ENCODE measurements around the gene SACS. TPM values are rescaled to one million over a fixed set of nuclear protein-coding genes. Genes with fewer than 3 reads are reported as not detected.

SACS gene
- polyA plus RNA-seq, 3 donors: 1.7 to 2.7 (median 2.2) TPM

GRCh38 chr13:23456437-23457210 lies 23.1 kb upstream of the SACS start:
- Histone ChIP-seq H3K9me3 (replicated peaks in 1 of 2; ENCODE audit: control insufficient read depth in 1 of 2, insufficient read depth in 1 of 2, low read length in 2 of 2) (no peaks in the 10 kb centered on the region), H3K27me3 (ENCODE audit: control insufficient read depth in 2 of 2, insufficient read depth in 2 of 2, low read length in 2 of 2) (no peaks in the 10 kb centered on the region), H3K4me1 (ENCODE audit: control insufficient read depth in 1 of 2, insufficient read depth in 2 of 2, low read length in 2 of 2) (peaks cover 25 to 26% of the 10 kb centered on the region in 2 donors), H3K27ac (ENCODE audit: low read depth in 1 of 2, low read length in 2 of 2) (no peak overlapping the region), H2AFZ (ENCODE audit: insufficient read depth, low read depth, low read length, poor library complexity, severe bottlenecking) (no peak overlapping the region), H3K9ac (ENCODE audit: insufficient read depth, low read length, poor library complexity, severe bottlenecking) (no peak overlapping the region), H3K36me3 (replicated peaks in 1 of 2; ENCODE audit: control insufficient read depth in 1 of 2, insufficient read depth in 2 of 2, low read length in 2 of 2) (no peaks in the 10 kb centered on the region), H3K79me2 (ENCODE audit: insufficient read depth, low read length) (no peaks in the 10 kb centered on the region), H3K4me3 (replicated peaks in 1 of 3; ENCODE audit: low read depth in 2 of 3, low read length in 3 of 3) (no peak overlapping the region), H3K4me2 (replicated peaks; ENCODE audit: extremely low read depth, low read length, poor library complexity, severe bottlenecking) (no peak overlapping the region), H4K20me1 (ENCODE audit: insufficient read depth, low read length) (no peaks in the 10 kb centered on the region)
- WGBS (ENCODE audit: insufficient coverage): 97% methylated on average over 9 of the region's 9 CpGs
- no peak overlapping the region for H3K4me3 Mint-ChIP-seq
- TF ChIP-seq CTCF (IDR thresholded peaks at IDR 0.05): no peak
- intact Hi-C loops (cut with micrococcal nuclease): no loop called here
- H3K4me1 Mint-ChIP-seq: peaks cover 26% of the 10 kb centered on the region
- peak overlapping the region in 1 of 7 donors; percentile 36 for H3K27ac Mint-ChIP-seq
- peaks cover 0 to 5% (median 0%) of the 10 kb centered on the region in 7 donors for H3K9me3 Mint-ChIP-seq
- DNase-seq: no peak
- H3K36me3 Mint-ChIP-seq: no peaks in the 10 kb centered on the region
- H3K27me3 Mint-ChIP-seq (ENCODE audit: low read depth in 3 of 3): peaks cover 0 to under 1% (median 0%) of the 10 kb centered on the region in 3 donors

- intact Hi-C loops (cut with micrococcal nuclease): no loop called here
- TF ChIP-seq CTCF (IDR thresholded peaks at IDR 0.05): no peak
- Mint-ChIP-seq H3K36me3 (no peaks in the 10 kb centered on the region), H3K9me3 (peaks cover 0 to 2% (median 0%) of the 10 kb centered on the region in 7 donors), H3K4me1 (peaks cover 16% of the 10 kb centered on the region), H3K4me3 (no peak overlapping the region), H3K27ac (no peak overlapping the region), H3K27me3 (ENCODE audit: low read depth in 3 of 3) (peaks cover 0 to 2% (median 0%) of the 10 kb centered on the region in 3 donors)
- Histone ChIP-seq H3K4me1 (ENCODE audit: control insufficient read depth in 1 of 2, insufficient read depth in 2 of 2, low read length in 2 of 2) (peaks cover 15 to 16% of the 10 kb centered on the region in 2 donors), H3K4me3 (replicated peaks in 1 of 3; ENCODE audit: low read depth in 2 of 3, low read length in 3 of 3) (no peak overlapping the region), H3K9ac (ENCODE audit: insufficient read depth, low read length, poor library complexity, severe bottlenecking) (no peak overlapping the region), H3K27me3 (ENCODE audit: control insufficient read depth in 2 of 2, insufficient read depth in 2 of 2, low read length in 2 of 2) (no peaks in the 10 kb centered on the region), H3K79me2 (ENCODE audit: insufficient read depth, low read length) (no peaks in the 10 kb centered on the region), H2AFZ (ENCODE audit: insufficient read depth, low read depth, low read length, poor library complexity, severe bottlenecking) (no peak overlapping the region), H4K20me1 (ENCODE audit: insufficient read depth, low read length) (no peaks in the 10 kb centered on the region), H3K36me3 (replicated peaks in 1 of 2; ENCODE audit: control insufficient read depth in 1 of 2, insufficient read depth in 2 of 2, low read length in 2 of 2) (no peaks in the 10 kb centered on the region), H3K9me3 (replicated peaks in 1 of 2; ENCODE audit: control insufficient read depth in 1 of 2, insufficient read depth in 1 of 2, low read length in 2 of 2) (no peaks in the 10 kb centered on the region), H3K4me2 (replicated peaks; ENCODE audit: extremely low read depth, low read length, poor library complexity, severe bottlenecking) (no peak overlapping the region), H3K27ac (ENCODE audit: low read depth in 1 of 2, low read length in 2 of 2) (no peak overlapping the region)
- 100% methylated on average over 2 of the region's 7 CpGs for WGBS (ENCODE audit: insufficient coverage)
- no peak for DNase-seq
These were observed 22.1 kb upstream of the SACS start for GRCh38 chr13:23455401-23456185.
